SK-N-SH (cell line): ENCODE results near the gene MOB1B. TPM values are rescaled to one million over a fixed set of nuclear protein-coding genes. Genes with fewer than 3 reads are reported as not detected.

ENCODE experiments used
- CTCF ChIA-PET: fragments of 300-600, 350-600 bp; formaldehyde crosslinking; extraction: SDS; loops from one replicate; lab custom pipeline; 2021; lab: Yijun Ruan, JAX
- POLR2A ChIA-PET: fragments of 350-600 bp; sonication (Branson Sonifier 250); formaldehyde crosslinking; extraction: SDS; loops from one replicate; lab custom pipeline; 2020; ENCODE audit warnings: antibody characterized with exemption, inconsistent platforms; lab: Yijun Ruan, JAX
- DNase-seq: peaks from one replicate; pipeline ENCODE4 v3.0.0; 2012
- H2AFZ ChIP-seq: fragments of 200-600 bp; sonication (generic); 2 replicates; pipeline ENCODE4 v1.8.1; 2016; ENCODE audit warnings: antibody characterized with exemption, mild to moderate bottlenecking, low read depth
- H3F3A ChIP-seq: fragments of 200-600 bp; sonication (generic); replicated peaks from 2 replicates; pipeline ENCODE3; 2016; ENCODE audit warnings: antibody characterized with exemption, mild to moderate bottlenecking; ENCODE audit not compliant: insufficient read depth
- H3K27ac ChIP-seq, 2 experiments: fragments of 200-500 bp in 1 of 2; fragments of 200-600 bp in 1 of 2; sonication (Bioruptor generic) in 1 of 2; sonication (generic), shearing (Covaris generic) in 1 of 2; 2 replicates each; pipeline versions ENCODE4 v1.5.1 to v1.6.1; 2014 to 2016; ENCODE audit warnings: low read depth in 2 of 2, inconsistent platforms in 1 of 2, low read length in 1 of 2, mild to moderate bottlenecking in 1 of 2, mixed read lengths in 1 of 2
- H3K27me3 ChIP-seq: fragments of 200-600 bp; sonication (generic), shearing (Covaris generic); 2 replicates; pipeline ENCODE4 v1.6.1; 2016; ENCODE audit warnings: mixed run types; ENCODE audit not compliant: insufficient read depth
- H3K36me3 ChIP-seq, 2 experiments: fragments of 200-500 bp in 1 of 2; fragments of 200-600 bp in 1 of 2; sonication (Bioruptor generic) in 1 of 2; sonication (generic) in 1 of 2; replicated peaks in 1 of 2; 2 replicates each; pipeline versions ENCODE3 to v1.5.1; 2014 to 2016; ENCODE audit warnings: low read length in 1 of 2, mild to moderate bottlenecking in 1 of 2; ENCODE audit not compliant: insufficient read depth in 2 of 2, control insufficient read depth in 1 of 2
- H3K4me1 ChIP-seq, 2 experiments: fragments of 200-500 bp in 1 of 2; fragments of 200-600 bp in 1 of 2; sonication (Bioruptor generic) in 1 of 2; sonication (generic), shearing (Covaris generic) in 1 of 2; 2 replicates each; pipeline versions ENCODE4 v1.5.1 to v1.6.1; 2014 to 2016; ENCODE audit warnings: low read depth in 1 of 2, low read length in 1 of 2, mixed run types in 1 of 2; ENCODE audit not compliant: insufficient read depth in 2 of 2, control insufficient read depth in 1 of 2
- H3K4me2 ChIP-seq: fragments of 200-600 bp; sonication (generic), shearing (Covaris generic); 2 replicates; pipeline ENCODE4 v1.6.1; 2017; ENCODE audit warnings: mixed run types
- H3K4me3 ChIP-seq, 2 experiments: fragments of 200-500 bp in 1 of 2; fragments of 200-600 bp in 1 of 2; sonication (Bioruptor generic) in 1 of 2; sonication (generic), shearing (Covaris generic) in 1 of 2; 2 replicates each; pipeline versions ENCODE4 v1.5.1 to v1.8.1; 2014 to 2016; ENCODE audit warnings: low read depth in 2 of 2, inconsistent platforms in 1 of 2, low read length in 1 of 2, mild to moderate bottlenecking in 1 of 2, mixed read lengths in 1 of 2, moderate library complexity in 1 of 2
- H3K79me2 ChIP-seq: fragments of 200-600 bp; sonication (generic); 2 replicates; pipeline ENCODE4 v1.8.1; 2017; ENCODE audit warnings: mild to moderate bottlenecking; ENCODE audit not compliant: insufficient read depth
- H3K9ac ChIP-seq: fragments of 200-600 bp; sonication (generic); 2 replicates; pipeline ENCODE4 v1.6.1; 2017; ENCODE audit warnings: mixed run types
- H3K9me2 ChIP-seq: fragments of 200-600 bp; sonication (generic); 2 replicates; pipeline ENCODE4 v1.6.1; 2017; ENCODE audit warnings: mixed run types
- H3K9me3 ChIP-seq: fragments of 200-600 bp; sonication (generic); 2 replicates; pipeline ENCODE4 v1.6.1; 2017; ENCODE audit warnings: mixed run types, mild to moderate bottlenecking, moderate library complexity
- H4K20me1 ChIP-seq: fragments of 200-600 bp; sonication (generic); 2 replicates; pipeline ENCODE4 v1.6.1; 2017; ENCODE audit warnings: mild to moderate bottlenecking, mixed run types; ENCODE audit not compliant: insufficient read depth
- CHD2 ChIP-seq: fragments of 150-350 bp; IDR thresholded peaks from 2 replicates; pipeline ENCODE4 v1.6.1; 2018; ENCODE audit warnings: low read length; ENCODE audit not compliant: partially characterized antibody
- ELF1 ChIP-seq: IDR thresholded peaks from 2 replicates; pipeline ENCODE4 v1.4.0; 2012
- EP300 ChIP-seq, 2 experiments: IDR thresholded peaks; 2 replicates each; pipeline versions ENCODE4 v1.4.0 to v1.6.1; 2012; ENCODE audit warnings: borderline replicate concordance in 1 of 2, low read depth in 1 of 2, low read length in 1 of 2
- FOXJ3 ChIP-seq: sonication (generic); formaldehyde crosslinking; IDR thresholded peaks from 2 replicates; pipeline ENCODE4 v1.5.1; 2020; ENCODE audit warnings: mild to moderate bottlenecking, missing genetic modification reagents
- GATA2 ChIP-seq: sonication (generic); formaldehyde crosslinking; IDR thresholded peaks from 2 replicates; pipeline ENCODE4 v1.5.0; 2020; ENCODE audit warnings: mild to moderate bottlenecking, missing genetic modification reagents
- JUND ChIP-seq: IDR thresholded peaks from 2 replicates; pipeline ENCODE4 v1.4.0; 2012
- MEF2A ChIP-seq: IDR thresholded peaks from 2 replicates; pipeline ENCODE4 v1.4.0; 2012; ENCODE audit warnings: low read depth, borderline replicate concordance
- MXI1 ChIP-seq: IDR thresholded peaks from 2 replicates; pipeline ENCODE4 v1.6.1; 2012; ENCODE audit warnings: mild to moderate bottlenecking, low read depth, low read length, improper control_type of control experiment
- NFIC ChIP-seq: IDR thresholded peaks from 2 replicates; pipeline ENCODE4 v1.4.0; 2012; ENCODE audit warnings: borderline replicate concordance
- NRF1 ChIP-seq: IDR thresholded peaks from 2 replicates; pipeline ENCODE4 v1.6.1; 2012; ENCODE audit warnings: low read depth, mild to moderate bottlenecking, low read length
- RFX5 ChIP-seq: IDR thresholded peaks from 2 replicates; pipeline ENCODE4 v1.6.1; 2012; ENCODE audit warnings: mild to moderate bottlenecking, improper control_type of control experiment, low read length
- RXRA ChIP-seq: IDR thresholded peaks from 2 replicates; pipeline ENCODE4 v1.4.0; 2012; ENCODE audit warnings: low read depth, mild to moderate bottlenecking, borderline replicate concordance
- SIN3A ChIP-seq: IDR thresholded peaks from 2 replicates; pipeline ENCODE4 v1.6.1; 2012; ENCODE audit warnings: low read depth, mild to moderate bottlenecking, low read length, moderate library complexity, borderline replicate concordance
- TEAD4 ChIP-seq: IDR thresholded peaks from 2 replicates; pipeline ENCODE4 v1.4.0; 2012; ENCODE audit warnings: mild to moderate bottlenecking, borderline replicate concordance; ENCODE audit not compliant: insufficient read depth
- YY1 ChIP-seq: IDR thresholded peaks from 2 replicates; pipeline ENCODE4 v1.4.0; 2012; ENCODE audit warnings: low read depth, mild to moderate bottlenecking
- WGBS: methylation state at CpG from one replicate; pipeline ENCODE4 v1.1.6; 2017; ENCODE audit warnings: low lambda C conversion rate; 5-methylcytosine and 5-hydroxymethylcytosine counted together
- polyA plus RNA-seq, 3 experiments: library from polyadenylated mRNA; depleted of rRNA; stranded (reverse); fragments of >200 nt; gene quantifications; 2 replicates each; pipeline ENCODE4 v1.2.3, GENCODE V29; 2012
- TF ChIP-seq, protein P1 (sequence below): IDR thresholded peaks from 2 replicates; pipeline ENCODE4 v1.4.0; 2012; ENCODE audit warnings: low read depth, borderline replicate concordance
- TF ChIP-seq, protein P2 (sequence below): IDR thresholded peaks from 2 replicates; pipeline ENCODE4 v1.4.0; 2012; ENCODE audit warnings: low read depth, borderline replicate concordance
- TF ChIP-seq, protein P3 (sequence below): fragments of 150-350 bp; IDR thresholded peaks from 2 replicates; pipeline ENCODE4 v1.6.1; 2016; ENCODE audit warnings: mild to moderate bottlenecking, low read depth, low read length
- TF ChIP-seq, protein P4 (sequence below): IDR thresholded peaks from 2 replicates; pipeline ENCODE4; 2012

Gene MOB1B
- polyA plus RNA-seq, 1 of the 3 experiments (the other 2 are of a cell fraction) = 2.9 TPM

DNA sequence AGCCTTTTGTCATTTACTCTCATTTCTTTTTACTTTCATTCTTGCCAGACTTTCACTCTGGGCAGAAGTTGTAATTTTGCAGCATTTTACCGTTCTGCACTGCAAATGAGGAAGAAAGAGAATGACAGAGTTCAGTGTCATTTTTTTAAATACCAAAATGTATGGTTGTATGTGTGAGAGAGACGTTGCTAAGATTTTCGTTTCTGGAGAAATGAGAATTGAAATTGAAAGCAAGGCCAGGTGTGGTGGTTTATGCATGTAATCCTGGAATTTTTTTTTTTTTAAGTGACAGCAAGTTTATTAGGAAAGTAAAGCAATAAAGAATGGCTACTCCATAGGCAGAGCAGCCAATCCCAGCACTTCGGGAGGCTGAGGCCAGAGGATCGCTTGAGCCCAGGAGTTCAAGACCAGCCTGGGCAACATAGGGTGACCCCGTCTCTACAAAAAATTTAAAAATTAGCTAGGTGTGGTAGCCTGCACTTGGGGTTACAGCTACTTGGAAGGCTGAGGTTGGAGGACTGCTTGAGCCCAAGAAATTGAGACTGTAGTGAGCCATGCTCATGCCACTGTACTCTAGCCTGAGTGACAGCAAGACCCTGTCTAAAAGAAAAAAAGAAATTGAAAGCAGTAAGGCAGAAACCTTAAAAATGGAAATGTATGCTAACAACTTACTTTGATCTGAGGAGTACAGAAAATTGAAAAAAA lies 104.2 kb downstream of the MOB1B start:
- Histone ChIP-seq H2AFZ (no peak overlapping the region), H3K4me2 (no peak overlapping the region)

DNA sequence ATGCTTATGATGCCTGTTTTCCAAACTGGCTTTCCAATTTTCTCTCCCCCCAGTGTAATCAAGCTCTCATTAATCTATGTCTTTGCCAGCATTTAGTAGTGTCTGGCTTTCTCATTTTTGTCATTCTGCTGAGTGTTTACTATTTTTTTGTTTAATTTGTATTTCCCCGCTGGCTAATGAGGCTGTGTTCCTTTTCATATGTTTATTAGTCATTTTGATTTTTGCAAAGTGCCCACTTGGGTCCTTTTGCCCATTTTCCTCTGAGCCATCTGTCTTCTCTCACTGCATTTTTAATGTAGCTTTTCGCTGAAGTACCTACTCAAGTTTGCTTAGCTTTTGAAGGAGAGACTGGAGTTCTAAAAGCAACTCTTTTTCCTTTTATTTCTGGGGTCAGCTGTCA lies 106.0 kb downstream of the MOB1B start:
- Histone ChIP-seq H4K20me1 (0 out of 2 replicates have a peak, but pooled peaks cover 5% of the 10 kb centered on the region), H3K9me3 (no peaks in the 10 kb centered on the region), H3K9ac (no peak overlapping the region), H3K36me3 (peaks cover 0 to 24% of the 10 kb centered on the region in 2 experiments), H3K4me3 (no peak overlapping the region), H3K27me3 (no peaks in the 10 kb centered on the region), H3K27ac (peak overlapping the region in 1 of 2 experiments; percentile 44; a peak in 1 of 4 replicates), H3F3A (peaks cover 7% of the 10 kb centered on the region), H3K4me2 (no peak overlapping the region), H3K9me2 (no peaks in the 10 kb centered on the region), H3K4me1 (peaks cover 7 to 13% of the 10 kb centered on the region in 2 experiments; a peak in 3 of 4 replicates), H3K79me2 (peaks cover 75% of the 10 kb centered on the region), H2AFZ (no peak overlapping the region)
- DNase-seq = no peak
- ChIA-PET POLR2A (no interaction called here), CTCF (interaction anchor here (0.7 to 1.5 kb wide), 4 partner anchors 12 to 78 kb away, joined by 3 to 5 read pairs (median 3); no protein-coding TSS in a partner anchor)
- 97% methylated on average over 2 of the region's 2 CpGs for WGBS
- TF ChIP-seq GATA2 (CRISPR knock-in tag) (no peak), ELF1 (no peak), JUND (no peak), CHD2 (no peak)
- TF ChIP-seq, protein P1, sequence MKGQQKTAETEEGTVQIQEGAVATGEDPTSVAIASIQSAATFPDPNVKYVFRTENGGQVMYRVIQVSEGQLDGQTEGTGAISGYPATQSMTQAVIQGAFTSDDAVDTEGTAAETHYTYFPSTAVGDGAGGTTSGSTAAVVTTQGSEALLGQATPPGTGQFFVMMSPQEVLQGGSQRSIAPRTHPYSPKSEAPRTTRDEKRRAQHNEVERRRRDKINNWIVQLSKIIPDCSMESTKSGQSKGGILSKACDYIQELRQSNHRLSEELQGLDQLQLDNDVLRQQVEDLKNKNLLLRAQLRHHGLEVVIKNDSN = no peak
- TF ChIP-seq, protein P2, sequence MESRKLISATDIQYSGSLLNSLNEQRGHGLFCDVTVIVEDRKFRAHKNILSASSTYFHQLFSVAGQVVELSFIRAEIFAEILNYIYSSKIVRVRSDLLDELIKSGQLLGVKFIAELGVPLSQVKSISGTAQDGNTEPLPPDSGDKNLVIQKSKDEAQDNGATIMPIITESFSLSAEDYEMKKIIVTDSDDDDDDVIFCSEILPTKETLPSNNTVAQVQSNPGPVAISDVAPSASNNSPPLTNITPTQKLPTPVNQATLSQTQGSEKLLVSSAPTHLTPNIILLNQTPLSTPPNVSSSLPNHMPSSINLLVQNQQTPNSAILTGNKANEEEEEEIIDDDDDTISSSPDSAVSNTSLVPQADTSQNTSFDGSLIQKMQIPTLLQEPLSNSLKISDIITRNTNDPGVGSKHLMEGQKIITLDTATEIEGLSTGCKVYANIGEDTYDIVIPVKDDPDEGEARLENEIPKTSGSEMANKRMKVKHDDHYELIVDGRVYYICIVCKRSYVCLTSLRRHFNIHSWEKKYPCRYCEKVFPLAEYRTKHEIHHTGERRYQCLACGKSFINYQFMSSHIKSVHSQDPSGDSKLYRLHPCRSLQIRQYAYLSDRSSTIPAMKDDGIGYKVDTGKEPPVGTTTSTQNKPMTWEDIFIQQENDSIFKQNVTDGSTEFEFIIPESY = no peak

More for the DNA sequence above, 104.2 kb downstream of the MOB1B start:
- ChIA-PET CTCF (interaction anchor here (1.2 kb wide), 2 partner anchors 13 to 33 kb away, joined by 4 read pairs; partner anchors contain the start of gene DCK), POLR2A (no interaction called here)
- 98% methylated on average over 6 of the region's 6 CpGs for WGBS
- Histone ChIP-seq H4K20me1 (0 out of 2 replicates have a peak, but pooled peaks cover 5% of the 10 kb centered on the region), H3F3A (peaks cover 7% of the 10 kb centered on the region), H3K27me3 (no peaks in the 10 kb centered on the region), H3K9me2 (no peaks in the 10 kb centered on the region), H3K4me3 (no peak overlapping the region), H3K4me1 (peaks cover 7 to 13% of the 10 kb centered on the region in 2 experiments; a peak in 3 of 4 replicates), H3K9me3 (0 out of 2 replicates have a peak, but pooled peaks cover 5% of the 10 kb centered on the region), H3K9ac (no peak overlapping the region), H3K79me2 (peaks cover 80% of the 10 kb centered on the region), H3K36me3 (peaks cover 0 to 15% of the 10 kb centered on the region in 2 experiments), H3K27ac (no peak overlapping the region)
- no peak for DNase-seq
- TF ChIP-seq SIN3A (no peak), FOXJ3 (CRISPR knock-in tag) (no peak), EP300 (IDR thresholded peaks at IDR 0.05; ENCODE audit: borderline replicate concordance in 1 of 2, low read depth in 1 of 2, low read length in 1 of 2) (no peak), GATA2 (CRISPR knock-in tag) (no peak), RFX5 (no peak), MXI1 (no peak), NFIC (no peak), ELF1 (no peak), MEF2A (no peak), TEAD4 (no peak), JUND (no peak), RXRA (no peak), NRF1 (no peak), YY1 (no peak)
- TF ChIP-seq, protein P3, sequence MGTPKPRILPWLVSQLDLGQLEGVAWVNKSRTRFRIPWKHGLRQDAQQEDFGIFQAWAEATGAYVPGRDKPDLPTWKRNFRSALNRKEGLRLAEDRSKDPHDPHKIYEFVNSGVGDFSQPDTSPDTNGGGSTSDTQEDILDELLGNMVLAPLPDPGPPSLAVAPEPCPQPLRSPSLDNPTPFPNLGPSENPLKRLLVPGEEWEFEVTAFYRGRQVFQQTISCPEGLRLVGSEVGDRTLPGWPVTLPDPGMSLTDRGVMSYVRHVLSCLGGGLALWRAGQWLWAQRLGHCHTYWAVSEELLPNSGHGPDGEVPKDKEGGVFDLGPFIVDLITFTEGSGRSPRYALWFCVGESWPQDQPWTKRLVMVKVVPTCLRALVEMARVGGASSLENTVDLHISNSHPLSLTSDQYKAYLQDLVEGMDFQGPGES = no peak
- TF ChIP-seq, protein P4, sequence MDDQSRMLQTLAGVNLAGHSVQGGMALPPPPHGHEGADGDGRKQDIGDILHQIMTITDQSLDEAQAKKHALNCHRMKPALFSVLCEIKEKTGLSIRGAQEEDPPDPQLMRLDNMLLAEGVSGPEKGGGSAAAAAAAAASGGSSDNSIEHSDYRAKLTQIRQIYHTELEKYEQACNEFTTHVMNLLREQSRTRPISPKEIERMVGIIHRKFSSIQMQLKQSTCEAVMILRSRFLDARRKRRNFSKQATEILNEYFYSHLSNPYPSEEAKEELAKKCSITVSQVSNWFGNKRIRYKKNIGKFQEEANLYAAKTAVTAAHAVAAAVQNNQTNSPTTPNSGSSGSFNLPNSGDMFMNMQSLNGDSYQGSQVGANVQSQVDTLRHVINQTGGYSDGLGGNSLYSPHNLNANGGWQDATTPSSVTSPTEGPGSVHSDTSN = no peak
- TF ChIP-seq, protein P1 = no peak
